Activated CD8-positive, alpha-beta memory T cell treated with anti-CD3 and anti-CD28 coated beads, Interleukin-2, amount 50 U/mL, for 1 hour (primary cell): ENCODE data around the gene PDE4B.
"Not testable (repeated sequence)": the region's sequence is repeated elsewhere in the genome, so short reads cannot be mapped to it uniquely, and the experiment has no call there.

Source experiments
- DNase-seq: peaks from one replicate; pipeline ENCODE4 v3.0.0-alpha.2; 2020; ENCODE audit errors: extremely low read depth

Gene PDE4B

GRCh38 chr1:66312271-66312990 lies 519.7 kb downstream of the PDE4B start:
- no peak for DNase-seq

GRCh38 chr1:66313429-66313828 lies 520.7 kb downstream of the PDE4B start:
- DNase-seq: no peak

- no peak for DNase-seq
Measured at GRCh38 chr1:66315671-66316070, 523.0 kb downstream of the PDE4B start.

GRCh38 chr1:66316464-66317247 lies 524.0 kb downstream of the PDE4B start:
- no peak for DNase-seq

- no peak for DNase-seq
Measured at GRCh38 chr1:66317248-66317515, 524.5 kb downstream of the PDE4B start.

- DNase-seq: no peak
Measured at GRCh38 chr1:66320231-66320630, 527.5 kb downstream of the PDE4B start.

GRCh38 chr1:66322462-66322861 lies 529.8 kb downstream of the PDE4B start:
- DNase-seq: not testable (repeated sequence)

- no peak for DNase-seq
Measured at GRCh38 chr1:66323958-66324625, 531.4 kb downstream of the PDE4B start.

- no peak for DNase-seq
Measured at GRCh38 chr1:66325594-66326380, 533.1 kb downstream of the PDE4B start.

- no peak for DNase-seq
Measured at GRCh38 chr1:66326867-66327266, 534.2 kb downstream of the PDE4B start.

GRCh38 chr1:66327588-66327987 lies 534.9 kb downstream of the PDE4B start:
- DNase-seq: no peak

- no peak for DNase-seq
Measured at GRCh38 chr1:66328896-66329295, 536.2 kb downstream of the PDE4B start.

- DNase-seq: no peak
Measured at GRCh38 chr1:66330722-66331141, 538.0 kb downstream of the PDE4B start.

GRCh38 chr1:66331658-66332547 lies 539.2 kb downstream of the PDE4B start:
- DNase-seq: no peak

GRCh38 chr1:66332548-66332901 lies 539.8 kb downstream of the PDE4B start:
- DNase-seq: no peak

GRCh38 chr1:66333466-66334199 lies 540.9 kb downstream of the PDE4B start:
- no peak for DNase-seq

GRCh38 chr1:66334318-66334717 lies 541.6 kb downstream of the PDE4B start:
- no peak for DNase-seq

- no peak for DNase-seq
Measured at GRCh38 chr1:66335125-66335524, 542.4 kb downstream of the PDE4B start.

- peak; percentile 78 for DNase-seq
Measured at GRCh38 chr1:66335859-66336640, 543.4 kb downstream of the PDE4B start.

GRCh38 chr1:66336641-66336990 lies 543.9 kb downstream of the PDE4B start:
- no peak for DNase-seq
